Measurements from ENCODE around the gene MDH2. TPM values are rescaled to one million over a fixed set of nuclear protein-coding genes. Genes with fewer than 3 reads are reported as not detected.
"Not testable (repeated sequence)": the region's sequence is repeated elsewhere in the genome, so short reads cannot be mapped to it uniquely, and the experiment has no call there.

The MDH2 gene
- total RNA-seq, 2 donors from 2014 or later: 48.2 to 58.6 TPM

GRCh38 chr7:76077435-76077834 is 29.5 kb downstream of the MDH2 start:
- TF ChIP-seq, protein P1, sequence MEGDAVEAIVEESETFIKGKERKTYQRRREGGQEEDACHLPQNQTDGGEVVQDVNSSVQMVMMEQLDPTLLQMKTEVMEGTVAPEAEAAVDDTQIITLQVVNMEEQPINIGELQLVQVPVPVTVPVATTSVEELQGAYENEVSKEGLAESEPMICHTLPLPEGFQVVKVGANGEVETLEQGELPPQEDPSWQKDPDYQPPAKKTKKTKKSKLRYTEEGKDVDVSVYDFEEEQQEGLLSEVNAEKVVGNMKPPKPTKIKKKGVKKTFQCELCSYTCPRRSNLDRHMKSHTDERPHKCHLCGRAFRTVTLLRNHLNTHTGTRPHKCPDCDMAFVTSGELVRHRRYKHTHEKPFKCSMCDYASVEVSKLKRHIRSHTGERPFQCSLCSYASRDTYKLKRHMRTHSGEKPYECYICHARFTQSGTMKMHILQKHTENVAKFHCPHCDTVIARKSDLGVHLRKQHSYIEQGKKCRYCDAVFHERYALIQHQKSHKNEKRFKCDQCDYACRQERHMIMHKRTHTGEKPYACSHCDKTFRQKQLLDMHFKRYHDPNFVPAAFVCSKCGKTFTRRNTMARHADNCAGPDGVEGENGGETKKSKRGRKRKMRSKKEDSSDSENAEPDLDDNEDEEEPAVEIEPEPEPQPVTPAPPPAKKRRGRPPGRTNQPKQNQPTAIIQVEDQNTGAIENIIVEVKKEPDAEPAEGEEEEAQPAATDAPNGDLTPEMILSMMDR (IDR thresholded peaks at IDR 0.05): no peak
- no peaks in the 10 kb centered on the region for H3K36me3 ChIP-seq
- ATAC-seq (ENCODE audit: insufficient number of reproducible peaks, low FRiP score, low read depth): no peak
- no peak overlapping the region for H3K4me3 ChIP-seq
- no peak for DNase-seq (ENCODE audit: low spot score)
- no peaks in the 10 kb centered on the region for H3K9me3 ChIP-seq
- H3K27me3 ChIP-seq (replicated peaks; ENCODE audit: insufficient read depth): no peaks in the 10 kb centered on the region
- H3K4me1 ChIP-seq (ENCODE audit: control insufficient read depth in 1 of 2, low read depth in 2 of 2): no peaks in the 10 kb centered on the region
- H3K27ac ChIP-seq: no peak overlapping the region

DNA sequence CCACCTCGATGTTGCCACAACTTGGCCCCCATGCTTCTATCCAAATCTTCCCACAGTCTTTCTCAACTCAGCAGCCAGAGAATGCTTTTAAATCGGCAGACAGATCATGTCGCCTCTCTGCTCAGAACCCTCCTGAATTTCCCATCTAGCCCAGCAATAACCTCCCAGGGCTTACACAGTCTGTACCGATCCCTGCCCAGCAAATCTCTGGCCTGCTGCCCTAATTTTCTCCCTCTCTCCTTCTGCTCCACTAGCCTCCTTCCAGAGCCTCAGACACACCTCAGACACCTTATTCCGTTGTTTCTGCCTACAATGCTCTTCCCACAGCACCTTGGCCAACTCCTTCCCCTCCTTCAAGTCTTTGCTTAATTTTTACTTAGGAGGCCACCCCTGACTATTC is 32.3 kb downstream of the MDH2 start:
- Histone ChIP-seq H3K27me3 (replicated peaks; ENCODE audit: insufficient read depth) (no peaks in the 10 kb centered on the region), H3K27ac (no peak overlapping the region), H3K4me3 (no peak overlapping the region), H3K4me1 (ENCODE audit: control insufficient read depth in 1 of 2, low read depth in 2 of 2) (no peaks in the 10 kb centered on the region), H3K9me3 (no peaks in the 10 kb centered on the region), H3K36me3 (no peaks in the 10 kb centered on the region)
- no peak for DNase-seq (ENCODE audit: low spot score)
- TF ChIP-seq, protein P1 (IDR thresholded peaks at IDR 0.05): no peak
- ATAC-seq (ENCODE audit: insufficient number of reproducible peaks, low FRiP score, low read depth): no peak

DNA sequence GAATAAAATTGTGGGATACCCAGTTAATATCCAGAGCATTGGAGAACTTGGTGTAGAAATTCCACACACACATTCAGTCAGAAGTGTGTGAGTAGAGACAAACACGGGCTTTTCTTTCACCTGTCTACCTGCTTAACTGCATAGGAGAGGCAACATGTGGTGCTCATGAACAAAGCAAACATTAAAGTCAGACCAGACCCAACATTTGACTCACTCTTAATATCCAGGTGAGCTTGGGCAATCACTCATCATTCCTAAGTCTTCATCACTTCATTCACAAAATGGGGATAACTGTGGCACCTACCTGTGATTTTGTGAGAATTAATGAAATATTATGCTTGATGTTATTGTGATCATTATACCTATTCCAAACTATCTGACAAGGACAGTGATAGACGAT is 36.2 kb downstream of the MDH2 start:
- not testable (repeated sequence) for ATAC-seq (ENCODE audit: insufficient number of reproducible peaks, low FRiP score, low read depth); H3K27ac ChIP-seq; H3K4me1 ChIP-seq (ENCODE audit: control insufficient read depth in 1 of 2, low read depth in 2 of 2); H3K9me3 ChIP-seq; H3K4me3 ChIP-seq; H3K36me3 ChIP-seq; H3K27me3 ChIP-seq (replicated peaks; ENCODE audit: insufficient read depth); DNase-seq (ENCODE audit: low spot score)

DNA sequence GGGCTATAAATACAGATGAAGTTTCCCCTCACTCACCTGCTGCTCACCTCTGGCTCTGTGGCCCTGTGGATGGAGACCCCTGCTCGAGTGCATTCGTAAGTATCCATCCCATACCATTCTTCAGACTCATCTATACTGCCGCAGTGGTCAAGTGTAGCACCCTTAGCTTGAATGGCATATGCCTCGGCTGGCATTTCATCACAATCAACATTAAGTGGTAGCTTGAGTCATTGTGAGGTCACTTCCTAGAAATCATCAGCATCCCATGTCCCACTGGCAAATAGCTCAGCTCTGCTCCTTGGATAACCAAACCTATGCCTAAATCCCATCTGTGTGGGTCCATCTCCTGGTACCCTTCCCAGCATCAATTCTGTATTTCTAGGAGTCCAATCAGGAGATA is 38.2 kb downstream of the MDH2 start:
- no peaks in the 10 kb centered on the region for H3K4me1 ChIP-seq (ENCODE audit: control insufficient read depth in 1 of 2, low read depth in 2 of 2)
- H3K27me3 ChIP-seq (replicated peaks; ENCODE audit: insufficient read depth): no peaks in the 10 kb centered on the region
- no peak overlapping the region for H3K4me3 ChIP-seq
- no peaks in the 10 kb centered on the region for H3K9me3 ChIP-seq
- no peak for ATAC-seq (ENCODE audit: insufficient number of reproducible peaks, low FRiP score, low read depth)
- H3K27ac ChIP-seq: no peak overlapping the region
- no peak for DNase-seq (ENCODE audit: low spot score)
- no peaks in the 10 kb centered on the region for H3K36me3 ChIP-seq
- TF ChIP-seq, protein P1 (IDR thresholded peaks at IDR 0.05): no peak

DNA sequence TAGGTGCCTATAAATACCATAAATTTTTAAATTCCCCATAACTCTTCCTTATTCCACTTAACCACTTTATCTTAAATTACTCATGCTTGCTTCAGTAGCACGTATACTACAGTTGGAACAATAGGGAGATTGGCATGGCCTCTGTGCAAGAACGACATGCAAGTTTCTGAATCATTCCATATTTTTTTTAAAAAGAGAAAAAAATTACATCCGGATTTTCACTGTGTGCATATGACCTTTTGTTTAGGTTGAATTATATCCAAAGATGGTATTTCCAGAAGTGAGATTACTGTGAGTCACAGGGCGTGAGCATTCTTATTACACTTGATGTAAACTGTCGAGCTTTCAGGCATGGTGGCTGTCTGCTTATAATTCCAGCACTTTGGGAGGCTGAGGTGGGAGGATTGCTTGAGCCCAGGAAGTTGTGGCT is 39.5 kb downstream of the MDH2 start:
- H3K36me3 ChIP-seq; H3K9me3 ChIP-seq; H3K4me1 ChIP-seq (ENCODE audit: control insufficient read depth in 1 of 2, low read depth in 2 of 2); ATAC-seq (ENCODE audit: insufficient number of reproducible peaks, low FRiP score, low read depth); DNase-seq (ENCODE audit: low spot score); H3K27ac ChIP-seq; H3K4me3 ChIP-seq; H3K27me3 ChIP-seq (replicated peaks; ENCODE audit: insufficient read depth): not testable (repeated sequence)

DNA sequence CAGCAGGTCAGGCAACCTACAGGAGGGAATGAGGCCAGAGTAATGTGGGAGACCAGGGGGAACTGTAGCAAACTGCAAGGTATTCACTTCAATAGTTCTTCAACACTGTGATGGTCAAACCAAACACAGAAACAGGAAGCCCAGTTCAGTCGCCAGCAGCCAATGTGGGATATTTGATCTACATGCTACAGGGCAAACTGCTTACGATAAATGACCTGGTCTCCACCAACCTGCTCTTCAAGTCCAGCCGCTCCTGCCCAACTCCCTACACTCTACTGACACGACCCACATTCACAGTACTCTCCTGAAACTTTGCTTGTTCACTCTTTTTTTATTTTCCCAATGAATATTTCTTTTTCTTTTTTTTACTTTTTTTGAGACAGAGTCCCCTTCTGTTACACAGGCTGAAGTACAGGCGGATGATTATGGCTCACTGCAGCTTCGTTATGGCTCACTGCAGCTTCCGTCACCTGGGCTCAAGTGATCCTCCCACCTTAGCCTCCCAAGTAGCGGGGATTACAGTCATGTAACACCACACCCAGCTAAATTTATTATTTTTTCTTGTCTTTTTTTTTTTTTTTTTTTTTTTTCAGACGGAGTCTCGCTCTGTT is 42.1 kb downstream of the MDH2 start:
- DNase-seq (ENCODE audit: low spot score) (no peak), ATAC-seq (ENCODE audit: insufficient number of reproducible peaks, low FRiP score, low read depth) (no peak)
- Histone ChIP-seq H3K27me3 (replicated peaks; ENCODE audit: insufficient read depth) (no peaks in the 10 kb centered on the region), H3K9me3 (no peaks in the 10 kb centered on the region), H3K4me1 (ENCODE audit: control insufficient read depth in 1 of 2, low read depth in 2 of 2) (no peaks in the 10 kb centered on the region), H3K27ac (no peak overlapping the region), H3K4me3 (no peak overlapping the region), H3K36me3 (no peaks in the 10 kb centered on the region)
- TF ChIP-seq, protein P1 (IDR thresholded peaks at IDR 0.05): no peak
